ENCODE results near the gene SLC52A1.
"Not testable (repeated sequence)": the region's sequence is repeated elsewhere in the genome, so short reads cannot be mapped to it uniquely, and the experiment has no call there.

Gene SLC52A1

GRCh38 chr17:5035315-5035714 is at the start of gene SLC52A1:
Gene SLC52A1, minus strand, starts transcription at chr17:5035426. Its CDS starts 820 bp downstream, at chr17:5034606.
- TF ChIP-seq CTCF (IDR thresholded peaks at IDR 0.05), result no peak
- Mint-ChIP-seq H3K9me3 (peaks cover 6% of the 10 kb centered on the region), H3K27ac (no peak within 1 kb of the TSS), H3K36me3 (ENCODE audit: low read depth) (no peaks in the 10 kb centered on the region), H3K4me1 (peaks cover 5% of the 10 kb centered on the region), H3K4me3 (peak within 1 kb of the TSS; percentile 5), H3K27me3 (ENCODE audit: low read depth, poor library complexity) (peaks cover 69% of the 10 kb centered on the region)
- no peak for DNase-seq

GRCh38 chr17:5080591-5080990 is 45.4 kb upstream of the SLC52A1 start:
- no peak for TF ChIP-seq CTCF (IDR thresholded peaks at IDR 0.05)
- H3K4me3 Mint-ChIP-seq, result no peak overlapping the region
- no peak for DNase-seq
- H3K36me3 Mint-ChIP-seq (ENCODE audit: low read depth), result no peaks in the 10 kb centered on the region
- peaks cover 34% of the 10 kb centered on the region for H3K9me3 Mint-ChIP-seq
- no peaks in the 10 kb centered on the region for H3K4me1 Mint-ChIP-seq
- H3K27ac Mint-ChIP-seq, result no peak overlapping the region
- H3K27me3 Mint-ChIP-seq (ENCODE audit: low read depth, poor library complexity), result peaks cover 18% of the 10 kb centered on the region

GRCh38 chr17:5078106-5079028 is 43.1 kb upstream of the SLC52A1 start, which contains the start of gene ZFP3:
Gene ZFP3, plus strand, starts transcription at chr17:5078467. Its CDS starts 13,038 bp downstream, at chr17:5091505.
- no peaks in the 10 kb centered on the region for H3K4me1 Mint-ChIP-seq
- no peak within 1 kb of the TSS for H3K27ac Mint-ChIP-seq
- peaks cover 17% of the 10 kb centered on the region for H3K9me3 Mint-ChIP-seq
- H3K4me3 Mint-ChIP-seq, result peak within 1 kb of the TSS; percentile 23
- peaks cover 21% of the 10 kb centered on the region for H3K27me3 Mint-ChIP-seq (ENCODE audit: low read depth, poor library complexity)
- DNase-seq, result no peak
- no peaks in the 10 kb centered on the region for H3K36me3 Mint-ChIP-seq (ENCODE audit: low read depth)
- TF ChIP-seq CTCF (IDR thresholded peaks at IDR 0.05), result no peak

- no peaks in the 10 kb centered on the region for H3K36me3 Mint-ChIP-seq (ENCODE audit: low read depth)
These were observed 42.5 kb upstream of the SLC52A1 start for GRCh38 chr17:5077781-5078105.

GRCh38 chr17:5077275-5077674 is 42.0 kb upstream of the SLC52A1 start:
- Mint-ChIP-seq H3K27me3 (ENCODE audit: low read depth, poor library complexity) (peaks cover 25% of the 10 kb centered on the region), H3K9me3 (peaks cover 12% of the 10 kb centered on the region)
- H3K27ac Mint-ChIP-seq; H3K4me1 Mint-ChIP-seq; H3K4me3 Mint-ChIP-seq; DNase-seq; H3K36me3 Mint-ChIP-seq (ENCODE audit: low read depth): not testable (repeated sequence)

More at GRCh38 chr17:5077781-5078105, 42.5 kb upstream of the SLC52A1 start:
- no peak for DNase-seq
- peak overlapping the region; percentile 23 for H3K4me3 Mint-ChIP-seq
- no peak for TF ChIP-seq CTCF (IDR thresholded peaks at IDR 0.05)
- H3K4me1 Mint-ChIP-seq, result no peaks in the 10 kb centered on the region
- H3K9me3 Mint-ChIP-seq, result peaks cover 13% of the 10 kb centered on the region
- peaks cover 25% of the 10 kb centered on the region for H3K27me3 Mint-ChIP-seq (ENCODE audit: low read depth, poor library complexity)
- H3K27ac Mint-ChIP-seq, result no peak overlapping the region

GRCh38 chr17:5075472-5075871 is 40.2 kb upstream of the SLC52A1 start:
- not testable (repeated sequence) for H3K27ac Mint-ChIP-seq; DNase-seq; H3K9me3 Mint-ChIP-seq; H3K4me1 Mint-ChIP-seq; H3K4me3 Mint-ChIP-seq; H3K36me3 Mint-ChIP-seq (ENCODE audit: low read depth)
- peaks cover 27% of the 10 kb centered on the region for H3K27me3 Mint-ChIP-seq (ENCODE audit: low read depth, poor library complexity)

- no peak for DNase-seq
- Mint-ChIP-seq H3K4me1 (no peaks in the 10 kb centered on the region), H3K36me3 (ENCODE audit: low read depth) (no peaks in the 10 kb centered on the region), H3K4me3 (no peak overlapping the region), H3K27ac (no peak overlapping the region), H3K27me3 (ENCODE audit: low read depth, poor library complexity) (peaks cover 32% of the 10 kb centered on the region), H3K9me3 (no peaks in the 10 kb centered on the region)
- TF ChIP-seq CTCF (IDR thresholded peaks at IDR 0.05), result no peak
These were observed 34.5 kb upstream of the SLC52A1 start for GRCh38 chr17:5069724-5070123.
